Effector memory CD8-positive, alpha-beta T cell (primary cell): ENCODE data around the gene IER2.

Experiments used
- ATAC-seq: fragments of 150-1000 bp; cut with Tn5 transposase; replicated peaks from 2 replicates; pipeline ENCODE4 v1.10.0; 2021; ENCODE audit warnings: mild to moderate bottlenecking, moderate library complexity
- DNase-seq, 3 experiments: peaks; one replicate each; pipeline ENCODE4 v3.0.0; 2021
- H3K27ac Mint-ChIP-seq, 2 donors: one replicate each; pipeline ENCODE4 v1.8.0; 2022; ENCODE audit warnings: mild to moderate bottlenecking in 2 of 2, mixed read lengths in 2 of 2, moderate library complexity in 2 of 2
- H3K27me3 Mint-ChIP-seq, 2 donors: one replicate each; pipeline ENCODE4 v1.8.0; 2022; ENCODE audit warnings: mixed read lengths in 2 of 2
- H3K36me3 Mint-ChIP-seq: one replicate; pipeline ENCODE4 v1.8.0; 2022; ENCODE audit warnings: mild to moderate bottlenecking, moderate library complexity, mixed read lengths; ENCODE audit not compliant: insufficient read depth
- H3K4me1 Mint-ChIP-seq, 2 donors: one replicate each; pipeline ENCODE4 v1.8.0; 2022; ENCODE audit warnings: low read depth in 2 of 2, mixed read lengths in 2 of 2
- H3K4me3 Mint-ChIP-seq, 2 donors: one replicate each; pipeline ENCODE4 v1.8.0; 2022; ENCODE audit warnings: mild to moderate bottlenecking in 2 of 2, mixed read lengths in 2 of 2, moderate library complexity in 2 of 2
- H3K9me3 Mint-ChIP-seq, 2 donors: one replicate each; pipeline ENCODE4 v1.8.0; 2022; ENCODE audit warnings: mixed read lengths in 2 of 2

Gene IER2

DNA sequence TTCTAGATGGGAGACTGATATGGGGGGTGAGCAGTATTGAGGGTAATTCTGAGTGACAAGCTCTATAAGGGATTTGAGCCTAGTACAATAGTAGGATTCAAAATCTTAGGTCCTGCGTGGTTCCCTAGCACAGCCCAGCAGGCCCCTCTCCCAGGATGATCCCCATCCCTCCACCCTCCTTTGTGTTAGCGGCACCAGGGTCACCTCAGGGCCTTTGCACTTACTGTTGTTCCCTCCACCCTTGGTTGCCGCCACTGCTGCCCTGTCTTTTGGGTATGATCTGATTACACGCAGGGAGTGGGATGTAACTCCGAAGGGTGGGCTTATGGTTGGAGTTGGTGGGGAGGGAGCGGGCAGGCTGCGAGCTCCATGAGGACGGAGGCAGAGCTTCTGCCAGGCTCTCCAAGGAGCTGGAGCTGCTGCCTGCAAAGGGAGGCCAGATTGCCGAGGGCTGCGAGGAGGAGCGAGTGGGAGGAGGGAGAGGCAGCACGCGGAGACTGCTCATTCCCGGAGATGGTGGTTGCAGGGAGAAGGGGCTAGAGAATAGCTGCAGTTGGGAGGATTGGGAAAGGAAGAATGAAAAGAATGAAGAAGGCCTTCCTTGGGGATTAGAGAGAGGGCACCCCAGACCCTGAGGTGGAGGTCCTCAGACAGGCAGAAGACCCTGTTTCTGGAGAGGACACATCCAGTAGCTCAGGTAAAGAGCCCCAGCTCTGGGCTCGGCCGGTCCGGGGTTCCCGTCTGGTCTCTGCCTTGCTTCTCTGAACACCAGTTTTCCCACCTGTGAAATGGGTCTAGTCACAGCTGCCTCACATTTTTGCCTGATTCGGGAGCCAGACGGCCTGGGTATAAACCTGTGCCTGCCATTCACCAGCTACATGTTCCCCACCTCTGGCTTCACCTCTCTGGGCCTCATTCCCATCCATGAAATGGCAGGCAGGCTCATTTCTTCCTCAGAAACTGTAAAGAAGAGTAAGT lies 26.9 kb upstream of the IER2 start:
- Mint-ChIP-seq H3K27ac (peak overlapping the region; percentile 82 to 90), H3K4me3 (no peak overlapping the region)
- ATAC-seq: no peak

DNA sequence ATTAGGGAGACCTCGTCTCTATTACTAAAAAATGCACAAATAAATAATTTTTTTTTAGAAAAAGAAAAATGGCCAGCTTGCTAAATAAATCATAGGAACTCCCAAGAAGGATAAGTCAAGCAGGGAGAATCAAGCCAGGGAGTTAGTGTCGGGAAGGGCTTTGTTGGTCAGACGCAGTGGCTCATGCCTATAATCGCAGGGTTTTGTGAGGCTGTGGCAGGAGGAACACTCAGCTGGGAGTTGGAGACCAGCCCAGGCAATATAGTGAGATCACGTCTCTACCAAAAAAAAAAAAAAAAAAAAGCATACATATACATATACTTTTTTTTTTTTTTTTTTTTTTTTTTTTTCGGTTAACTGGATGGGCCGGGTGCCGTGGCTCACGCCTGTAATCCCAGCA lies 23.2 kb upstream of the IER2 start:
- Mint-ChIP-seq H3K4me1 (peaks cover 30 to 36% of the 10 kb centered on the region in 2 donors), H3K9me3 (no peaks in the 10 kb centered on the region), H3K4me3 (no peak overlapping the region), H3K36me3 (peaks cover 22% of the 10 kb centered on the region), H3K27me3 (no peaks in the 10 kb centered on the region), H3K27ac (peak overlapping the region in 1 of 2 donors; percentile 89)
- no peak for DNase-seq
- no peak for ATAC-seq

More for the DNA sequence above, 26.9 kb upstream of the IER2 start:
- no peaks in the 10 kb centered on the region for H3K9me3 Mint-ChIP-seq
- no peaks in the 10 kb centered on the region for H3K27me3 Mint-ChIP-seq
- H3K4me1 Mint-ChIP-seq: peaks cover 45 to 49% of the 10 kb centered on the region in 2 donors
- DNase-seq: no peak
- peaks cover 24% of the 10 kb centered on the region for H3K36me3 Mint-ChIP-seq

DNA sequence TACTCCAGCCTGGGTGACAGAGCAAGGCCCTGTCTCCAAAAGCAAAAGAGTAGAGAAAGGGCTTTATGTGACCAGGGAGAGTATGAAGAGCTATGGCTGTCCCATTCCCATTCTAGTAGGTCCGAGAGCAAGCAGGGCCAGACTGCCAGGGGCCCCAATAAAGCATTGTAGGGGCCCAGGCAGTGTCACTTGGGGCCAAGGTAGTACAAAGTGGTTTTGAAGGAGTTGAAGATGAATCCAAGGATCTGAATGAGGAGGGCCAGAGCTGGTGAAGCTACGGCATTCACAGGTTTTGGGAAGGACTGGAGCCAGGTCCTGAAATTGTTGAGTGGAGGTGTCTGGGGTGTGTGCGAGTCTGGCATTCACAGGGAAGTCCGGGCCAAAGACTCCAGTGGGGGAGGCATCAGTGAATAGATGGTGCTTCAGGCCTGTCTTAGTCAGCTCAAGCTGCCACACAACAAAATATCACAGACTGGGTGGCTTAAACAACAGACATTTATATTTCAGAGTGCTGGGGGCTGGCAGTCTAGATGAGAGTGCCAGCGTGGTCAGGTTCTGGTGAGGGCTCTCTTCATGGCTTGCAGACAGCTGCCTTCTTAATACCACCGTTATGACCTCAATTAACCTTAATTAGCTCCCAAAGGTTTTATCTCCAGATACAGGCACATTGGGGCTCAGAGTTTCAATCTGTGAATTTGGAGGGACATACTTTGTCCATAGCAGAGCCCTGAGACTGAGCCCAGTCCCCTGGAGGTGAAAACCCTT lies 22.2 kb upstream of the IER2 start:
- ATAC-seq: no peak
- no peaks in the 10 kb centered on the region for H3K9me3 Mint-ChIP-seq
- no peak overlapping the region for H3K4me3 Mint-ChIP-seq
- peak overlapping the region; percentile 34 to 89 for H3K27ac Mint-ChIP-seq
- H3K27me3 Mint-ChIP-seq: no peaks in the 10 kb centered on the region
- H3K4me1 Mint-ChIP-seq: peaks cover 29 to 36% of the 10 kb centered on the region in 2 donors
- H3K36me3 Mint-ChIP-seq: peaks cover 14% of the 10 kb centered on the region
- DNase-seq: no peak

GRCh38 chr19:13128583-13128982 lies 21.6 kb upstream of the IER2 start:
- Mint-ChIP-seq H3K9me3 (no peaks in the 10 kb centered on the region), H3K27ac (peak overlapping the region in 1 of 2 donors; percentile 89), H3K36me3 (peaks cover 14% of the 10 kb centered on the region), H3K4me3 (no peak overlapping the region), H3K27me3 (no peaks in the 10 kb centered on the region), H3K4me1 (peaks cover 31 to 36% of the 10 kb centered on the region in 2 donors)
- DNase-seq (no peak), ATAC-seq (no peak)

DNA sequence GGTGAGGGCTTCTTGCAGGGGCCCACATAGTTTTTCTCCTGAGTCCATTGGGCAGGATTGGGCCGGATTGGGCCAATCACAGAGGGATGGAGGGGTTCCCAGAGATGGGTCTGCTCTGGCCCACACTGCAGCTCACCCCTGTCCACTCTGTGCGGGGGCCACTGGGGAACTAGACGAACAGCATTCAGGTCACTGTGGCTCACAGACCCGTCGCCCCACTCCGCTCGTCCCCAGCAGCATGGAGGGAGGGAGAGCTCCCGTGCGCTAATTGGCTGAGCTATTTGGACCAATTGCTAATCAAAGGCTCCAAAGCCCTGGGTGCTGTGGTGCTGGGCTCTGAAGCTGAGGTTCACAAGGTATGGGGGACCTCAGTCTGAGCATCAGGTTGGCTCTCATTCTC lies 20.8 kb upstream of the IER2 start:
- Mint-ChIP-seq H3K4me1 (peaks cover 30 to 39% of the 10 kb centered on the region in 2 donors), H3K4me3 (no peak overlapping the region), H3K27ac (no peak overlapping the region), H3K36me3 (peaks cover 16% of the 10 kb centered on the region), H3K9me3 (no peaks in the 10 kb centered on the region), H3K27me3 (no peaks in the 10 kb centered on the region)
- DNase-seq (no peak), ATAC-seq (no peak)

DNA sequence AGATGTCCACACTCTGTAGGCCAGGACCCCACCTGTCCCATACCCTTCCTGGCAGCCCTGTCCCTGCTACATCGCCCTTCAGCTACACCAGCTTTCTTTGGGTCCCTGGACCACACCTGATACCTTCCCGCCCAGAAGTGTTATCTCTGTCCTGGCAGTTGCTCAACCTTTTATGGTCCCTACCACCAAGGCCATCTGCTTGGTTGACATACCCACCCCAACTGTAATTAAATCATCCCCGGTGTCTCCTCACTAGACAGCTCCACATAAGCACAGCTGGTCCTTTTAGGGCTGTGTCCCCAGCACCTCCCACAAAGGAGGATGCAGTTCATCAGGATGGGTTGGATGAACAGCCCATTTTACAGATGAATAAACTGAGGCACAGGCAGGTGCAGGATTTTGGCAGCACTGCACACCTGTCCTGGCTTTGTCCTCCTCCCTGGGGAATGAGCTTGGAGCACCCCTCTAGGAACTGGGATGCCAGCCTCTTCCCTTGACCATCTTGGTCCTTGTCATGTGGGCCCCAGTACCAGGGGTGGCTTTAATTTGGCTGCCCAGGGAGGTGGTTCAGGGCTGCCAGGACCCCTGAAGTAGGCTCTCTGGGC lies 19.2 kb upstream of the IER2 start:
- peaks cover 30 to 41% of the 10 kb centered on the region in 2 donors for H3K4me1 Mint-ChIP-seq
- peak overlapping the region in 1 of 2 donors; percentile 78 for H3K27ac Mint-ChIP-seq
- H3K9me3 Mint-ChIP-seq: no peaks in the 10 kb centered on the region
- H3K27me3 Mint-ChIP-seq: no peaks in the 10 kb centered on the region
- DNase-seq: no peak
- ATAC-seq: no peak
- H3K4me3 Mint-ChIP-seq: peak overlapping the region in 1 of 2 donors; percentile 13
- H3K36me3 Mint-ChIP-seq: peaks cover 17% of the 10 kb centered on the region

- Mint-ChIP-seq H3K36me3 (peaks cover 19% of the 10 kb centered on the region), H3K27me3 (no peaks in the 10 kb centered on the region)
Observed at GRCh38 chr19:13132471-13133180, 17.6 kb upstream of the IER2 start.

GRCh38 chr19:13133241-13133870 lies 16.9 kb upstream of the IER2 start:
- Mint-ChIP-seq H3K27me3 (no peaks in the 10 kb centered on the region), H3K4me1 (peaks cover 25 to 35% of the 10 kb centered on the region in 2 donors), H3K4me3 (peak overlapping the region in 1 of 2 donors; percentile 72), H3K27ac (peak overlapping the region; percentile 77 to 87), H3K9me3 (no peaks in the 10 kb centered on the region), H3K36me3 (peaks cover 21% of the 10 kb centered on the region)
- DNase-seq (no peak), ATAC-seq (no peak)

More at GRCh38 chr19:13132471-13133180, 17.6 kb upstream of the IER2 start:
- H3K4me1 Mint-ChIP-seq: peaks cover 29 to 39% of the 10 kb centered on the region in 2 donors
- peak; percentile 100 for ATAC-seq
- DNase-seq: peak; percentile 33 to 37 (median 35)
- H3K9me3 Mint-ChIP-seq: no peaks in the 10 kb centered on the region
- H3K4me3 Mint-ChIP-seq: peak overlapping the region; percentile 68 to 72
- H3K27ac Mint-ChIP-seq: peak overlapping the region; percentile 77 to 87

GRCh38 chr19:13134626-13135025 lies 15.6 kb upstream of the IER2 start:
- H3K4me3 Mint-ChIP-seq: no peak overlapping the region
- peaks cover 20 to 28% of the 10 kb centered on the region in 2 donors for H3K4me1 Mint-ChIP-seq
- H3K27ac Mint-ChIP-seq: no peak overlapping the region
- H3K27me3 Mint-ChIP-seq: no peaks in the 10 kb centered on the region
- peaks cover 20% of the 10 kb centered on the region for H3K36me3 Mint-ChIP-seq
- DNase-seq (no peak), ATAC-seq (no peak)
- no peaks in the 10 kb centered on the region for H3K9me3 Mint-ChIP-seq

DNA sequence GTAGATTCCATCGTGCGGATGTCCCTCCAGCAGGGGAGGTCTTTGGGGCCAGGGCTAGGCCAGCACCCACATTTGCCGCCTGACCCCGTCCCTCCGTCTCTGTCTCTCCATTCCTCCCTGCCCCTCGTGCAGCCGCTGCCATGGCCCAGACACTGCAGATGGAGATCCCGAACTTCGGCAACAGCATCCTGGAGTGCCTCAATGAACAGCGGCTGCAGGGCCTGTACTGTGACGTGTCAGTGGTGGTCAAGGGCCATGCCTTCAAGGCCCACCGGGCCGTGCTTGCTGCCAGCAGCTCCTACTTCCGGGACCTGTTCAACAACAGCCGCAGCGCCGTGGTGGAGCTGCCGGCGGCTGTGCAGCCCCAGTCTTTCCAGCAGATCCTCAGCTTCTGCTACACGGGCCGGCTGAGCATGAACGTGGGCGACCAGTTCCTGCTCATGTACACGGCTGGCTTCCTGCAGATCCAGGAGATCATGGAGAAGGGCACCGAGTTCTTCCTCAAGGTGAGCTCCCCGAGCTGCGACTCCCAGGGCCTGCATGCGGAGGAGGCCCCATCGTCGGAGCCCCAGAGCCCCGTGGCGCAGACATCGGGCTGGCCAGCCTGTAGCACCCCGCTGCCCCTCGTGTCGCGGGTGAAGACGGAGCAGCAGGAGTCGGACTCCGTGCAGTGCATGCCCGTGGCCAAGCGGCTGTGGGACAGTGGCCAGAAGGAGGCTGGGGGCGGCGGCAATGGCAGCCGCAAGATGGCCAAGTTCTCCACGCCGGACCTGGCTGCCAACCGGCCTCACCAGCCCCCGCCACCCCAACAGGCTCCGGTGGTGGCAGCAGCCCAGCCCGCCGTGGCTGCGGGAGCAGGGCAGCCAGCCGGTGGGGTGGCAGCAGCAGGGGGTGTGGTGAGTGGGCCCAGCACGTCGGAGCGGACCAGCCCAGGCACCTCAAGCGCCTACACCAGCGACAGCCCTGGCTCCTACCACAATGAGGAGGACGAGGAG lies 14.8 kb upstream of the IER2 start:
- H3K27me3 Mint-ChIP-seq: no peaks in the 10 kb centered on the region
- ATAC-seq (no peak), DNase-seq (no peak)
- H3K4me3 Mint-ChIP-seq: no peak overlapping the region
- H3K27ac Mint-ChIP-seq: no peak overlapping the region
- peaks cover 20 to 28% of the 10 kb centered on the region in 2 donors for H3K4me1 Mint-ChIP-seq
- peaks cover 20% of the 10 kb centered on the region for H3K36me3 Mint-ChIP-seq
- H3K9me3 Mint-ChIP-seq: no peaks in the 10 kb centered on the region

GRCh38 chr19:13137290-13137794 lies 12.9 kb upstream of the IER2 start:
- no peak overlapping the region for H3K27ac Mint-ChIP-seq

More at GRCh38 chr19:13137290-13137794, 12.9 kb upstream of the IER2 start:
- ATAC-seq (no peak), DNase-seq (no peak)
- Mint-ChIP-seq H3K36me3 (peaks cover 20% of the 10 kb centered on the region), H3K9me3 (no peaks in the 10 kb centered on the region), H3K27me3 (no peaks in the 10 kb centered on the region), H3K4me3 (no peak overlapping the region), H3K4me1 (peaks cover 12 to 17% of the 10 kb centered on the region in 2 donors)
